ENCODE results near the gene COX6A1.
"Not testable (repeated sequence)": the region's sequence is repeated elsewhere in the genome, so short reads cannot be mapped to it uniquely, and the experiment has no call there.

COX6A1 gene

DNA sequence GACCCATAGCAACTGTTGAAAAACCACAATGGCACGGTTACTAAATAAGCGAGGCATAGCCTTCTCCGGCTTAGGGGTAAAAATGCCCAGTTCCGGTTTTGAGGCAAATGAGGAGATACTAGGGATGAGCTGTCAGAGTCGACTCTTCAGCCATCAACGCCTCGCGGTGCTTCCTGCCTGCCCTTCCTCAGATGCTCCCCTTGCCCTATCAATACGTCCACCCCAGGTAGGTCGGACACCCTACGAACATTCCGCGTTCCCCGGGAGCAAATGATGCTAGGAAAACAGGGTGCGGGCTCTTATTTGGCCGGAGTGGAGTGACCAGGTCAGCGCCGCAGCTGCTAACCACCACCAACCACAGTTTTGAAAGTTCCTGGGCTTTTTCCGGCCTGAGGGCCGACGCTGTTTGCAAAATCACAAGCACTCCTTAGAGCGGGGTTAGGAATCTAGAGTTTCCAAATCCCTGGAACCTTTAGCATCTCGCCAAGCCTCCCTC lies 30.5 kb downstream of the COX6A1 start:
- DNase-seq (ENCODE audit: low read depth) = no peak

DNA sequence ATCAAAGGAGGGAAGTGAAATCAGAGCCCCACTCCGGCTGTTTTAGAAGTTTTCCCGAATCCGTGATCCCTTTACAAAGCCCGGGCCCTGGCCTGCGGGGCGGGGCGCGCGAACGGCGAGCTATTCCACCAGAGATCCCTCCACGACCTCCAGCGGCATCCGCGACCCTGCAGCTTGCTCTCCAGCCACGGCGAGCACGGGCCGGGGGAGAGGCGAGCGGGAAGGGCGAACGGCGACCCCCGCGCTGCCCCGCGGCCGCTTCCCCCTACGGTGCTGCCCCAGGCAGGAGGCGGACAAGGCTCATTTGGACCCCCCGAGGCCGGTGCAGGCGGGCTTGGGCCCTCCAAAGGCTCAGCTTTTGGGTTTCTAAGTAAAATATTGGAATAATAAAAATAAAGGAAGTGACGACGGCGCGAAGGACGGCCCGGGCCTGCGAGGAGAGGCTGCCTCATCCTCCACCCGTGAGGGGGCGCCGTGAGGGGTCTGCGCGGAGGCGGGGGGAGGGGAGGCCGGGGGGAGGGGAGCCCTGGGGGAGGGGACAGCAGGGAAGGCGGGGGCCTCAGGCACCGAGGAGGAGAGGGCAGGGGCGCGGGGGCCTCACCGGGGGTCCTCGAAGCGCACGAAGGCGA lies 31.0 kb downstream of the COX6A1 start:
- DNase-seq (ENCODE audit: low read depth) = no peak

GRCh38 chr12:120469450-120470149 lies 31.7 kb downstream of the COX6A1 start, which contains the start of gene SRSF9:
Gene SRSF9 (minus strand): TSS chr12:120469748. CDS start chr12:120469609, 139 bp downstream.
- DNase-seq (ENCODE audit: low read depth) = peak; percentile 96

DNA sequence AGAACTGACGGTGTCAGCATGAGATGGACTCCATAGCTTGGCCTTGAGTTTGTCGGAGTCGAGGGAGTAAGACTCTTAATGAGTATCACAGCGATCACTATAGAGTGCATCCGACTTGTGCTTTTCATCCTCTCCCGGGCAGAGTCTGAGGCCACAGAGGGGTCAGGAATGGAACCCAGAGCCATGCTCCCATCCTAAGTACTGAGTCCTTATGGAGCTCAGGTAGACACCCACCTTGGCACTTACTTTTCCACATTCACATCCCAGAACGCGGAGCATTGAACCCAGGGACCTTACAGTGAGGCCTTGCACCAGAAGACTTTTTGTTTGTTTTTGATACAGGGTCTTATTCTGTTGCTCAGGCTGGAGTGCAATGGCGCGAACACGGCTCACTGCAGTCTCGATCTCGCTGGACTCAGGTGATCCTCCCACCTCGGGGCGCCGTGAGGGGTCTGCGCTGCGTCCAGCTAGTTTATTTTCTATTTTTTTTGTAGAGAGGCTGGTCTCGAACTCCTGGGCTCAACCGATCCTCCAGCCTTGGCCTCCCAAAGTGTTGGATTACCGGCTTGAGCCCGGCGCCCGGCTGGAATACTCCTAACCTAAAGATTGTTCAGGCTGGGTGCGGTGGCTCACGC lies 32.4 kb downstream of the COX6A1 start:
- no peak for DNase-seq (ENCODE audit: low read depth)

DNA sequence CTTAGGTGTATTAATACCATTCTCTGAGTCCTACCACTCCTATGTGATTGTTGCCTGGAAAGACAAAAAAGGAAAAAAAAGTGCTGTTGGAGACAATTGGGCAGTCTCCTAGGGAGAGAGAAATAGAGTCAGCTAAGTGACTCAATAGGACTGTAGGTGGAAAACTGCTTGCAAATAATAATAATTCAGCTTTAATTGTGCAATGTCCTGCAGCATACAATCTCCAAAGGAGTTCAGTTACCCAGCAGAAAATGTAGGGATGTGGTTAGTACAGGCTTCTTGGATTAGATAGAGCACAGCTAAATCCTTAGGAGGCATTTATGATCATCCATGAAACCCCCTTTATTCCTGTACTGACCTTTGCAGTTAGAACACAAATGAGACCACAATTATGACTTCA lies 34.6 kb downstream of the COX6A1 start:
- no peak for DNase-seq (ENCODE audit: low read depth)

- DNase-seq (ENCODE audit: low read depth) = no peak
Measured at GRCh38 chr12:120473807-120474615, 36.1 kb downstream of the COX6A1 start.

- no peak for DNase-seq (ENCODE audit: low read depth)
Measured at GRCh38 chr12:120474616-120474960, 36.7 kb downstream of the COX6A1 start.

DNA sequence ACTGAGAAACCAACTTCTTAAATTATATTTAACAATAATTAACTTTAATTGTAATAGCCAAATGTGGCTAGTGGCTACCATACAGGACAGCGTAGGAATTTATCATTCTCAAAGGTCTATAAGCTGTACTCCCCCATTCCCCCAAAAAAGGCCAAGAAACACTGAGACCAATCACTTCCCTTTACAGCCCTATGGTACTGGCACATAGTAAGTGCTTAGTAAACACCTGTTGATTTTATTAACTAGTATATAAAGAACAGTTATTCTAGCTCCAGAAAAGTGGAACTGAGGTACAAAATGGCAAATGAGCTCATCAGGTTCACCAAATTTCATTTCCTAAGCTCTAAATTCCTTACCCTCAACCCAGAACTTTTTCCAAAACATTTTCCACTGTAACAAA lies 37.7 kb downstream of the COX6A1 start:
- DNase-seq (ENCODE audit: low read depth) = no peak

- no peak for DNase-seq (ENCODE audit: low read depth)
Measured at GRCh38 chr12:120479458-120479857, 41.5 kb downstream of the COX6A1 start.

DNA sequence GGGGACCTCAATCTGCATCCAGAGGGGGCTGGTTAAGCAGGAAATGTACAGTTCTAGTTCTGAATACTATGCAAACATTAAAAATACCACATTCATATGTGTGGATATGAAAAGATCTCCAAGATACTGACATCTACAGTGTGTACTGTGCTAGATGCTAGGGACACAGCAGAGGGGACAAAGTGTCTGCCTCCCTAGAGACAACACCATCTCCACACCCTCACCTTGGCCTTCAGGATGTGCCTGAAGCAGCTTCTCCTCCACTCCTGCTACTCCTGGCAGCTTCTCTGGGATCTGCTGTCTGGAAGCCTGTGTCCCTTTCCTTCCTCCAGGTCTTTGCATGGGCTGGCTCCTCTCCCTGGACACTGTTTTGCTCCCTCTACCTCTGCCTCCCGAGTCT lies 42.3 kb downstream of the COX6A1 start:
- DNase-seq (ENCODE audit: low read depth) = no peak

DNA sequence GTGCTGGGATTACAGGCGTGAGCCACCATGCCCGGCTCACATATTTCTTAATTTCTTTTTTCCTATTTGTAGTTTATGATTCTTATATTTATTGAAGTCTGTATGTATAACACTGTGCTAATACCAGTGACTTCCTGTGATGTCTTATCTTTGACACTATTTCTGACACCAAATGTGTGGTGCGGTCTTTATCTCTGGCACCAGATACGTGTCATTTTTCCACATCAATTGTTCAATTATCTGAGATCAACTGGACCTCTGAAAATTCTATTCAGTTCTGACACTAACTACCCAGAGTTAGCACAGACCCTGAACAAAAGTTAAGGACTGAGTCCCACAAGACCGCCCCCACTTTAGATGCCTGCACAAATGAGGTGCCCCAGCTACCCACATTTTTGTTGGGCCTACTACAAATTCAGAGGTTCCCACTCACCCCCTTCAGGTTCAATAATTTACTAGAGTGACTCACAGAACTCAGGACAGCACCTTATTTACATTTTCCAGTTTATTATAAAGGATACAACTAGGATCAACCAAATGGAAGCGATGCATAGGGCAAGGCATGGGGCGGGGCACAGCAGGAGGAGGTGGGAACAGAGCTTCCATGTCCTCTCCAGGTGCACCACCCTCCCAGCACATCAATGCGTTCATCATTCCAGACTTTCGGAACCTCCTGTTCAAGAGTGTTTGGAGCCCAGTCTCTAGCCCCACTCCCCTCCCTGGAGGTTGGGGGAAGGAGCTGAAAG lies 43.3 kb downstream of the COX6A1 start:
- no peak for DNase-seq (ENCODE audit: low read depth)

DNA sequence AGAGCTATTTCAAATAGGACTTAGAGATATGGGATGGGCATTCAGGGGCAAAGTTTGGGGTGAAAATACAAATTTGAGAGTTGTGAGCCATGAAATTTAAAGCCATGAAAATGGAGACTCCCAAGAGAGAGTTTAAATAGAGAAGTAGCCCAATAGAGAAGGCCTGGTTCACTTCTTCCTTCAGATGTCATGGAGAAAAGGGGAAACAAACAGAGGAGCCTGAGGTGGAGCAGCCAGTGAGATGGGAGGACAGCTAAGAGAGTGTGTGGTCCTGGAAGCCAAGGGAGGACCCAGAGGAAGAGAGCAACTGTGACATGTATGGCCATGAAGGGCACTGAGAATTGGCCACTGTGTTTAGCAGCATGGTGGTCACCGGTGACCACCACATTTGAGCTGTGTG lies 45.7 kb downstream of the COX6A1 start:
- no peak for DNase-seq (ENCODE audit: low read depth)

DNA sequence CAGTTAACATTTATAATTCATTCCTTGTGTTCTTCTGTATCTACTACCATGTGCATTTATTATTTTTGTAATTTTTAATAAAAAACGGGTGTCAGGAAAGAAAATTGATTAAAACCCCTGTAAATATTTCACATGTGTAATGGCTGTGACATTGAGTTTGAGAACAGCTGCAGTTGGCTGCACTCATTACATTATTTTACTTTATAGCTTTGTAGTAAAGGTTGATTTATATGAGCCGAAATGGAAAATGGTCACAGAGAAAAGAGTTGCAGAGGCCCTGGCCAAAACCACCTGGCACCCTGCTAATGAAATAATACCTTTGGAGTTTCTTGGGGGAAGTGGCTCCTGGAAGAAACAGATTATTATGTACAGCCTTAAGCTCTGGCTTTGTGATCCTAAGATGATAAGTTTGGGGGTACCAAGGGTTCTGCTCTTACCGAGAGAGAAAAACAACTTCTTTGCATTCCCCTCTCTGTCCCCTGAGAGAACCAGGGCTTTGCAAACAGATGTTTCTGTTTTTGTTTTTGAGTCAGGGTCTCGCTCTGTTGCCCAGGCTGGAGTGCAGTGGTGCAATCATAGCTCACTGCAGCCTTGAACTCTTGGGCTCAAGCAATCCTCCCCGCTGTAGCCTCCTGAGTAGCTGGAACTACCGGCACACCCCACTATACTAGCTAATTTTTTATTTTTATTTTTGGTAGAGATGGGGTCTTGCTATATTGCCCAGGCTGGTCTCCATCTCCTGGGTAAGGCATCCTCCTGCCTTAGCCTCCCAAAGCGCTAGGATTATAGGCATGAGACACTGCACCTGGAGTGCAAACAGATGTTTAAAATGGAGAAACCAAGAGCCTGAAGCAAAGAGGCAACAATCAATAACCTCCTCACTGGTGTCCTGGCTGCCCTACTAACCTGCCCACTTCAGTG lies 48.3 kb downstream of the COX6A1 start:
- DNase-seq (ENCODE audit: low read depth) = no peak

- DNase-seq (ENCODE audit: low read depth) = not testable (repeated sequence)
Measured at GRCh38 chr12:120487552-120487951, 49.6 kb downstream of the COX6A1 start.

DNA sequence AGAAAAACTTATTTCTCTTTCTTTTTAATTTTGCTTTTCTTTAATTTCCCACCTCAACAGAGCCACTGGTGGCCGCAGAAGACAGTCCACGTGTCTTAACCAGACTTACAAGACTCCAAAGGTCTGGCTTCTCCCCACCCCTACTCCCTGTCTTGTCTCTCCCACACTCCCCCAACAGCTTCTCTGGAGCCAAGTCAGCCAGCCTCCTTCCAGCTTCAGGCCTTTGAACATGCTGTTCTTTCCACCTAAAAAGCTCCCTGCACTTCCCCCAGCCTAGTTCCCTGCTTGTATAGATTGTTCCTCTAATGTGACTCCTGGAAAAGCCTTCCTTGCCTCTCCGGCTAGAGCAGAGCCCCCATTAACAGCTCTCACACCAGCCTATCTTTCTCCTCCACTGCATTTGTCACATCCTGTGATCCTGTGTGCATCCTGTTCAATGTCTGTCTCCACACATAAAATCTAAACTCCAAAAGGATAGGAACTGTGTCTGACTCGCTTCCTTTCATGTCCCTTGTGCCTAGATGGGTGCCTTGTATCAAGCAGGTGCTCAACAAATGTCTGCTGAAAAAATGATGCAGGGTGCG lies 50.2 kb downstream of the COX6A1 start:
- DNase-seq (ENCODE audit: low read depth) = no peak

DNA sequence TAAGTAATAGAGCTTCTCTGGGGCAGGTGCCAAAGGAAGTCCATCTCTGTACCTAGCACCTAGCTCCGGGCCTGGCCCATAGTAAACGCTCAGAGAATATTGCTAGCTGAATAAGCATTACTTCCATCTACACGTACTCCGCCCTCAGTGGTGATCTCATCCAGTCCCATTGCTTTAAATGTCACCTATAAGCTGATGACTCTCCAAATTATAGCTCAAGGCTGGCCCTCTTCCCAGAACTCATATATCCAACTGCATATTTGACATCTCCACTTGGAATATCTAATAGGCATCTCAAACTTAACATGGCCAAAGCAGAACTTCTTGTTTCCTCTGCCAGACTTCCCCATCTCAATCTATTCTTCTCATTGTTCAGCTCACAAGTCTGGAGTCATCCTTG lies 51.1 kb downstream of the COX6A1 start:
- DNase-seq (ENCODE audit: low read depth) = no peak

DNA sequence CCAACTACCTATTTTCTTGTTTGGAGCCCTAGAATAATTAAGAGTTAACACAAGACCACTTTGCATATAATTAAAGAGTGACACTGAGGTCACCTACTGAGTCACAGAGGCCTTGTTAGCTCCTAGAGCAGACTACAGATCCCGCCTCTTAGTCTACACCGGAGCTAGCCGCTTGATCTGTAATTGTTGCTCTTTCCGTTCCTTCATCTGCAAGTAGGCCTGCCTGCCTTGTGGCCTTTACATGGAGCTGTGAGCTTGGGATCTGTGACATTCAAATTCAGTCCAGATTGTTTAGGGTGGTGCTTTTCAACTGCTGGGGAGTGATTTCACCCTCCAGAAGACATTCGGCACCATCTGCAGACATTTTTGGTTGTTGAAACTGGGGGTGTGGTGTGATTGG lies 52.4 kb downstream of the COX6A1 start:
- no peak for DNase-seq (ENCODE audit: low read depth)
